Germinal center (tissue), 1 donor: ENCODE results near the gene PARVB.

Experiments used
- DNase-seq: peaks from one replicate; pipeline ENCODE4 v3.0.0; 2012; ENCODE audit warnings: mixed read lengths, low spot score

Gene PARVB

DNA sequence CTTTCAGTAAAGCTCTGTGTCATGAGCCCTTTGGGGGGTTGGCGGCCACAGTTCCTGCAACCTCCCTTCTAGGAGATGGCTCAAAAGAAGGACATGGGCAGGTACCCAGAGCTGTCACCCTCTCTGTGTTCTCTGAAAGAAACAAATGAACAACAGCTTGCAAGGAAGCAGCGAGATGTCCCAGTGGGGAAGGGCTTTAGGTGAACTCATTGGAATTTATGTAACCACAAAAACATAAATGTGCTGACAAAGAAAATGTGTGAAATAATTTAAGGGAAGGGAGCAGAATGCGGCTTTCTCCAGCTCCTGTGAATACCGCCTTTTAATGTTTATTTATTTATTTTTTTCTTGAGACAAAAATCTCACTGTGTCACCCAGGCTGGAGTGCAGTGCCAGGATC is 159.9 kb downstream of the PARVB start:
- DNase-seq: no peak

DNA sequence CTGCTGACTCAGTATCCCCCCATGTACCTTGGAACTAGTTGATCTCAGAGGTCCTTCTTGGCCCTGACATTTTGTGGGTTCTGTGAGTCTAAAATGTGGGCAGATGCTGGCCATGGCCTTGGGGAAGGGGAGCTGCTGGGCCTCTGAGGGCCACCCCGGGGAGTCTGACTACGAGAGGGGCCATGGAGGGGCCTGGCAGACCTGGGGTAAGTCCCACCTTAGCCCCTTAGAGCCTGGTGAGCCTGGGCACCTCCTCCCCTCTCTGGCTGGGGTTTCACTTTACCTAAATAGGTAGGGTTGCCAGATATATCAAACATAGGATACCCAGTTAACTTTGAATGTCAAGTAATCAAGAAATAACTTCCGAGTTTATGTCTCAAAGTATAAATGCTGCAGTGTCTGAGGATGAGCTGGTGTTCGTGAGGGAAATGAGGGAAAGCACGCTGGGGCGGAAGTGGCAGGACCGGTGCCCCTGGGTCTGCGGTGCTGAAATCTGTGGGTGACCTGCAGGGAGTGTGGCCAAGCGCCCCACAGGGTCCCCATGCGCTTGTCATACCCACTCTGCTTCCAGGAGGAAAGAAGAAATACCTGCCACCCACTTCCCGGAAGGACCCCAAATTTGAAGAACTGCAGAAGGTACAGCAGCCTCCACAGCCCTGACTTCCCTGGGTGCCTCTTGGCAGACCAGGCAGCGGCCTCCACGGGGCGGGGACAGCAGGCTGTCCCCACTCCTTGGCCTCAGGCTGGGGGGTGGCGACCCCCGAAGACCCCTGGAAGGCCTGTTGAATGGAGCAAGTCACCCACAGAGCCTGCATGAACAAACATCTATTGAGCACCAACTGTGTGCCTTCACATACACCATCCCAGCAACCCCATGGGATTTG is 161.4 kb downstream of the PARVB start:
- no peak for DNase-seq

DNA sequence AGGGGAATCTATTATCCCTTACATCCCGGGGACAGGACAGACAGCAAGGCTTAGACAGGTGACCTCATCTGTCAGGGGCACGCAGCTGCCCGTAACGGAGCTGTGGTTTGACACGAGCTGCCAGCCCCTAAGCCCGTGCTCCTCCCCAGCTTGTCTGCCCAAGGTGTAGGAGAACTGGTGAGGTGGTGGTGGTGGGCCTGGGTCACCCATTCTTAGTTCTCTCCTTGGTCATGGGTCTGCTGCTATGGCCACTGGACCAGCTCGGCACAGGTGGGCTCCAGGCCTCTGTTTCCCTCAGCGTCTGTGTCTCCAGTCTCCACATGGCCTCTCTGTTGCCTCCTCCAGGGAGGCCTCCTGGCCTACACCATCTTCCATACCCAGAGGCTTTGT is 162.0 kb downstream of the PARVB start:
- no peak for DNase-seq

DNA sequence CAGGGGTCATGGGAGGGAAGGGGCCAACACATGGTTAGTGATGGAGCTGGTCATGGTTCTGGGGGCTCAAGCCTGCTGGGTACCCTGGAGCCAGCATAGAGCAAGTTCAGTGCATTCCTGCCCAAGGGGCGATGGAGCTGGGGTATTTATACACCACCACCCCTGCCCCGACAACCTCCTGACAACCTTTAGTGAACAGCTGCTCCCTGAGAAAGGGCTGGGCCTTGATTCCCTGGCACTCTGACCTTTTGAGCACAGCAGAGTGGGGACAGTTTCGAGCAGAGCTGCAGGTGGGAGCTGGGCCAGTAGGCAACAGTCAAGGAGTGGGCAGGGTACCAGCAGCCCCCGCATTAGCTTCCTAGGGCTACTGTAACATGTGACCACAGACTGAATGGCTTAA is 162.6 kb downstream of the PARVB start:
- no peak for DNase-seq

DNA sequence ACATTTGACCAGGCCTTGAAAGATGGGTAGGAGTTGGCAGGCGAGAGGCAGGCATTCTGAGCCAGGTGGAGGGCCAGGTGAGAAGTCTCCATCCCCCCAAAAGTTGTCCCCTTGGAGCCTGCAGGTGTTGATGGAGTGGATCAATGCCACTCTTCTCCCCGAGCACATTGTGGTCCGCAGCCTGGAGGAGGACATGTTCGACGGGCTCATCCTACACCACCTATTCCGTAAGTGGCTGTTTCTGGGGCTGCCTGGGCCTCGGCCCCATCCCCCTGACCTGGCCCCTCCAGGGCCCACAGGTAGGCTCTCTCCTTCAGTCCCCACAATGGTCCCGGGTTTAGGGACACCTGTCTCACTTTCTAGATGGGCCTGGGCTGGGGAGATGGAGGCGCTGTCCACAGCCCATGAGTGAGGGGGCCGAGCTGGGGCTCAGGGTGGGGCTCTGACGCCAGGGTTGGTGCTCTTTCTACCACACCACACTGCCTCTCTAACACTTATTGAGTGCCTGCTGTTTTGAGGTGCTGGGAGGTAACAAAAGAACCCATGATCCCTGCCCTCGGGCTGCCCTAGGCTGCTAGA is 163.6 kb downstream of the PARVB start:
- DNase-seq: no peak

DNA sequence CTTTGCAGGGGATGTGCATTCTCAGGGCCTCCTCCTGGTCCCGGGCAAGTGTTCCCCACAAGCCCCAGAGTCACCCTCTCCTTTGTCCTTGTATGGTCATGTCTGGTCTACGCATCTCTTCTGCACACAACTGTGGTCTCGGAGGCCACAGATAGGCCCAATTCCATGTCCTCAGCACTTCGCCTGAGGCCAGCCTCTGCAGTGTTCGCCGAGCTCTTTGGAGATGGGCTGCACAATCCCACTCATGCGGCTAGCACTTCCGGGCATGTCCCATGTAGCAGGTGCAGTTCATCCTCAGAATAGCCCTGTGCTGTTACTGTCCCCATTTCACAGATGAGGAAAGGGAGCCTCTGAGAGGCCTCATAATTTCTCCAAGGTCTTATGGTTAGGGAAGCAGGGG is 164.2 kb downstream of the PARVB start:
- DNase-seq: no peak

DNA sequence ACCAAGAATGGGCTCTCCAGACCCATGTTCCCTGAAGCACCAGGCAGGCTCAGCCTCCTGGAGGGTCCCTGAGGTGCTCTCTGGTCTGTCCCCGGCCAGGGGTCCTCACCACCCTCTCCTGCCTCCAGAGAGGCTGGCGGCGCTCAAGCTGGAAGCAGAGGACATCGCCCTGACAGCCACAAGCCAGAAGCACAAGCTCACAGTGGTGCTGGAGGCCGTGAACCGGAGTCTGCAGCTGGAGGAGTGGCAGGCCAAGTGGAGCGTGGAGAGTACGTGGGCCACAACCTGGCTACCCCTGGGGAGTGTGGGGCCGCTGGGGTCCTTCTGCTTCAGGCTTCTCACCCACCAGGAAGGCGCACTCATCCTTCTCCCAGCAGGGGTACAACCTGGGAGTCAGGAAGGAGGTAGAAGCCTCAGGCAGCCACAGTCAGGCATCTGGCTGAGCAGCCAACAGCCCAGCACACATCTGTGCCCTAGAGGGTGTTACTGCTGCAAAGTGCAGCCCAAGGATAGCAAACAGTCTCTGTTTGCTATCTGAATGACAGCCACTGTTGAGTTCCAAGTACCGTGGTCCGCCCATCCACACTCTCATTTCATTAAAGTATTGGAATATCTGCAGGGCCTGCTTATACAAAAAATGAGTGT is 165.0 kb downstream of the PARVB start:
- no peak for DNase-seq

DNA sequence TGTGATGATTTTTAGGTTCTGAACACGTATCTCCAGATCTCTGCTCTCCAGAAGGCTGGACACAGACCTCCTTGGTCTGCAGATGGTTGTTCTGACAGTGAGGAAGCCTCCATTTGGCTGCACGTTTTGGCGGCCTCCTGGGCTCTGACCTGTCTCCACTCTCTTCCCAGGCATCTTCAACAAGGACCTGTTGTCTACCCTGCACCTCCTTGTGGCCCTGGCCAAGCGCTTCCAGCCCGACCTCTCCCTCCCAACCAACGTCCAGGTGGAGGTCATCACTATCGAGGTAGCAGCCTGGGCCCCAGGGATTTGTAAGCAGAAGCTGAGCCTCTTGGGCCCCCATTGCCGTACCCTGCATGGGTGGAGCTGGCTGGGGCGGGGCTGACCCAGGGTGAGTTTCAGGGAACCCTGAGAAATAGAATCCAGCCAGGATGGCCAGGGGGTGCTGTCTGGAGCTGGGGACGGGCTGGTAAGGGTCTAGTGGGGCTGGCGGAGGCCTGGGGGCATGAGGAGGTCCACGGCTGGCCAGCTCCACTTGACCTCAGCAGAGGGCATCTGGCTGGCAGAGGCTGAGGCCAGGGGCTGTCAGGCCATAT is 166.4 kb downstream of the PARVB start:
- no peak for DNase-seq

DNA sequence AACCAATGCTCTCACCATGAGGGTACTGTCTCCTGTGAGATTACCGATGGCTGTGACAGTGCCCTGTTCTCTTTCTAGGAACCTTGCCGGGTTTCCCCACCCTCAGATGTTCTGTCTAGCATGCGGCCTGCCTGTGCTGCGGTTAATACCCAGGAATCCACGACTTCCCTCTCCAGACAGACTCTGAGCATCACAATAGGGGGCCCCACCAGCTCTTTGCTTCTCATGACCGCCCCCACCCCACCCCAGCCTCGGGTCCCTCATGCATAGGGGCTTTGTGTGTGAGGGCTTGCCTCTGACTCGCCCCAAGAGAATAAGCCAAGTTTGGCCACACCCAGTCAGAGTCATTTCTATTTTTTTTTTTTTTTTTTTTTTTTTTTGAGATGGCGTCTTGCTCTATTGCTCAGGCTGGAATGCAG is 166.9 kb downstream of the PARVB start:
- DNase-seq: peak; percentile 60

DNA sequence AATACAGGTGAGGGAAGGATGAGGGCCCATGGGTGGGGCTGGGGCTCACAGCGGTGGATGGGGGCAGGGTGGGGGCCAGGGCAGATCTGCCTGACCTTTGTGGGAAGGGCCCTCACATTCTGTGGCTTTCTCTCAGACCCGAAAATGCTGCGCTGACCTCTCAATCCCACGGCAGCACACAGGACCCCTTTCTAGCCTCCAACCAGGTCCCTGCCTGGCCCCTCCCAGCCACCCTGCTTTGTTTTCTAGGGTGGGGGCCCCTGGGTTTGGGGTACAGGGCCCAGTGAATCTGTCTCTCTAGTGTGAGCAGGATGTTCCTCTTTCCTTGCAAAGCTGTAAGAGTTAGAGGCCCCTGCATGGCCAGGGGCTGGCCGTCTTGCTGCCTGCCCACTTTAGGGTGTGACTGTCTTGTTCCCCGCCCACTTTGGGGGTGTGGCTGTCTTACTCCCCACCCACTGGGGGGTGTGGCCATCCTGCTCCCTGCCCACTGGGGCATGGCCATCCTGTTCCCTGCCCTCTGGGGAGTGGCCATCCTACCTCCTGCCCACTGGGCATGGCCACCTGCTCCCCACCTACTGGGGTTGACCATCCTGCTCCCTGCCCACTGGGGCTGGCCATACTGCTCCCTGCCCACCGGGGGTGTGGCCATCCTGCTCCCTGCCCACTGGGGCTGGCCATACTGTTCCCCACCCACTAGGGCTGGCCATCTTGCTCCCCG is 168.2 kb downstream of the PARVB start:
- no peak for DNase-seq

DNA sequence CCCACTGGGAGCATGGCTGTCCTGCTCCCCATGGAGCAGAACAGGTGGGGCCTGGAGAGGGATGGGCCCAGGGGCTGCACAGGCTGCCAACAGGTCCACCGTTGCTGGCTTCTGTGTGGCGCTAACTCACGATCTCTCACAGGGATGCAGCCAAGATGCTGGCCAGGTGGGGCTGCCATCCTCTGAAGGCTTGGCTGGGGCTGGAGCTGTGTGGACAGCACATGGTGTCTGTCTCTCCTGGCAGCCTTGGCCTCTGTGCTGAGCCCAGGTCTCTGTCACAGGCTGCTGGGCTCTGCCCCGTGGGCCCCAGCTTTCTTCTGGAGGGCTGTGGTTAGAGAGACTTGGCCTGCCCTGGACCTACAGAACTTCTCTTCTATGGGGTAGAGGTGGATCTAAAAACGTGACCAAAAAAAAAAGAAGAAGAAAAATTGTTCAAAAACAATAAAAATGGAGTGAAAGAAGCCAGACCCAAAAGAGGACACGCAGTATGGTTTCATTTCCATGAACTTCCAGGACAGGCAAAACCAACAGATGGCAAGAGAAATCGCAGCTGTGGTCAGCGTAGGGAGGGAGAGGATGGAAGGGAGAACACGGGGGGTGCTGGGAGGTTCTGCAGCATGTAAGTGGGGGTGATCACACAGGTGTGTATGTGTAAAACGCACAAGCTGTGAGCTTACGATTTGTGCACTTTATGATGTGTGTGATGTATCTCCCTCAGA is 168.9 kb downstream of the PARVB start:
- no peak for DNase-seq

DNA sequence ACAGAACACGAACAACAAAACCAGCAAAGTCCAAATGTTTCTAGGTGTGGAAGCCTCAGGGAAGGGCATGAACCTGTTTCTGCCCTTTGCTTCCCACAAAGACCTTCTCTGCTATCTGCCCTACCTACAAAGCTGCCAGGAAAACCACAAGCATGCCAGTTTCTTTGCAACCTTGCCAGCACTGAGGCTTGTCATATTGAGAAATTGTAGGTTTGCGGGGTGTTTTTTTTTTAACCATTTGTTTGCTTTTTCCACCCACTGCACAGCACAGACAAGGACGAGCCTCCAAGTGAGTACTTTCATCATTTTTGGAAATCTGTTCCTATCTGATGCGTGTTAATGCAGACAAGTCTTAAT is 169.4 kb downstream of the PARVB start:
- DNase-seq: no peak

DNA sequence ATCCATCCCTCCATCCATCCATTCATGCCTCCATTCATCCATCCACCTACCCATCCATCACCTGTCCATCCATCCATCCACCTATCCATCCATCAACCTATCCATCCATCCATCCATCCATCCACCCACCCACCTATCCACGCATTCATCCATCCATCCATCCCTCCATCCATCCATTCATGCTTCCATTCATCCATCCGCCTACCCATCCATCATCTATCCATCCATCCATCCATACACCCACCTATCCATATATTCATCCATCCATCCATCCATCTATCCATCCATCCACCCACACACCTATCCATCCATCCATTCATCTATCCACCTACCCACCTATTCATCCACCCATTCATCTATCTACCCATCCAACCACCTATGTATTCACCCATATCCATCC is 170.5 kb downstream of the PARVB start:
- DNase-seq: no peak

DNA sequence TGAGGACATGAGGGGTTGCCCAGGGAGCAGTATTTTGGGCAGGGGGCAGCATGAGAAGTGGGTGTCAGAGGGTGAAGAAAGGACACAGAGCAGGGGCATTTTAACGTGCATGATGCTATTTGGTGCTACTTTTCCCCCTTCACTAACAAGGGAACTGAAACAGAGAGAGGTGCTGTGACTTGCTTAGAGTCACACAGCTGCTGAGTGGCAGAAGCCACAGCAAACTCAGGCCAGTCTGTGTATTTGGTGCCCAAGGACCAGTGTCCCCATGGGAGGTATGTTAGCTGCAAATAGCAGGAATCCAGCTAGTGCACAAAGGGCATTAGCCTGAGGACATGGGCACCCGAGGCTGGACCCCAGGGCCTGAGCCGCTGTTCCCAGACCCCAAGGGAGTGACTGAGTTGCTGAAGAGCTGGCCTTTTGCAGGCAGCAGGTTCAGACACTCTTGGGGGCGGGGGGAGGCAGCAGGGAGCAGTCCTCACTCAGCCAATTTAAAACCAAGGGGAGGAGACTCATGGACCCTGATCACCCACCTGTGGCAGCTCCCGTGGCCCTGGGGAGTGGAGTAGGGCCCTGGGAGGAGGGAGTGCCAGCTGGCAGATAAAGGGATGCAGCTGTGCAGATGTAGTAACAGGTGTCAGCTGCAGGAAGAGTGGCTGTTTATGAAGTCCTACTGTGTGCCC is 171.2 kb downstream of the PARVB start:
- no peak for DNase-seq

DNA sequence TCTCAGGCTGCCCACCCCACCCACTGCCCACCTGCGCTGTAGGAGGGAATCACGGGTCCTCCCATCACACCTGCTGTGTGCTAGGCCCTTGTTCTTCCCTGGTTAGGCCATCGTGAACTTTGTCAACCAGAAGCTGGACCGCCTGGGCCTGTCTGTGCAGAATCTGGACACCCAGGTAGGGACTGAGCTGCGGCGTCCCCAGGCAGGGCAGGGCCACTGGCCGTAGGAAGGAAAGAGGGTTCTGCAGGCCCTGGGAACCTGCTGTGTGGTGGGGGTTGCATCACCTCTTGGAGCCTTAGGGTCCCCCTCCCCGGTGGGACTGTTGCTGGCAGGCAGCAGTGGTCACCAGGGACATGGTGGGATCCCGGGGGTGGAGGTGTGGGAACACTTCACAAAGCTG is 172.1 kb downstream of the PARVB start:
- DNase-seq: no peak

DNA sequence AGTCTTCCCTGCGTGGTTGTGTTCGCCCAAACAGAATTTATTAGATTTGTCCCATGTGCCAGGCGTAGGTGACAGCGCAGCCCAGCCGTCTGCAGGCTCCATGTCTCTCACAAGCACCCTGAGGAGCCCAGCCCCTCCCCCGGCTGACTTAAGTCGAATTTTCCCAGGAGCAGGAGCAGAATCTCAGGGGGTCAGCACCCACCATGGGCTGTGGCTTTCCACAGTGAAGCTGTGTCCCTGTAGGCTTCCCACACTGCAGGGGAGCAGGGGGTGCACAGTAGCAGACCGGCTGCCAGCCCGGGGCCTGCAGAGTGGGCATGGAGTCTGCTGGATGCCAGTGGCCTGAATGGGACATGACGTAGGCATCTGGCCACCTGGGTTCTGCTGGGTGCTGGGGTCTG is 172.6 kb downstream of the PARVB start:
- DNase-seq: no peak

DNA sequence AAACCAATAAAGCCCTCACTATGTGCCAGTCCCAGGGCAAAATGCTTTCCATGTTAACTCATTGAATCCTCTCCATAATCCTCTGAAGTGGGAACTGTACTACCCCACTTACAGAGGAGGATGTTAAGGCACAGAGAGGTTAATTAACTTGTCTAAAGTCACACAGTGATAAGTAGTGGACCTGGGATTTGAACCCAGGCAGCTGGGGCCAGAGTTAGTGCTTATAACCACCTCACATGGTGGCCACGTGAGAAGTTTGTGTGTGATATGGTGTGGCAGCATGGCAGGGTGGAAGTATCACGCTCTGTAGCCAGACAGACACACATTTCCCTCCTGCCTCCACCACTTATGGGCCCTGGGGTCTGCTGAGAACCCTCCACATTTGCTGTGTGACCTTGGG is 173.2 kb downstream of the PARVB start:
- no peak for DNase-seq

DNA sequence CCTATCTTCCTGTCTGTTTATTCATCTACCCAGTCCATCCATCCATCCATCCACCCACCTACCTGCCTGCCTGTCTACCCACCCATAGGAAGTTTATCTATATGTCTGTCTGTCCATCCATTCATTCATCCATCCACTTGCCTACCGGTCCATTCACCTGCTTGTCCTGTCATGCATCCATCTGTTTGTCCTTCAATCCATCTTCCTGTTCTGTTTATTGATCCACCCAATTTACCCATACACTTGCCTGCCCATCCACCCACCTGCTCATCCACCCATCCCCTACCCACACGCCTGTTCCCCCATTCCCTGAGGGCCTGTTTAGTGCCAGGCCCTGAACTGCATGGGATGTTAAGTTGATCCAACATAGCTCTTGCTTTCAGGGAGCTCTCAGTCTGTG is 175.1 kb downstream of the PARVB start:
- DNase-seq: no peak

DNA sequence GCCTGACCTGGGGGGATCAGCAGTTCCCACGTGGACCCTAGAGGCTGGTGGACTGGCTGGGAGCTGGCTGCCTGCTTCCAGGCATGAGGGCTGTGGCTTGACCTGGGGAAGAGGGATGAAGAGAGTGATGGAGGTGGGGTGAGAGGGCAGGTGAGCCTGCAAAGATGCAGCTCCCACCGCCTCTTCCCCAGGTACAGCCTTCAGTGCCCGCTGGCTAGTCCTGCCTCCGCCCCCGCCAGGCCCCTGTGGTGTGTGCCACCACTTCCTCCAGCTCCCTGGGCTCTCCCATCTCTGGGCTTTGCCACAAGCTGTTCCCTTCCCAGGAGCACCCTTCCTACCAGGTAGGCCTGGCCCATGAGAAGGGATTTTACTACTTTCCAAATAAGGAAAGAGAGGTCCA is 175.8 kb downstream of the PARVB start:
- DNase-seq: no peak

DNA sequence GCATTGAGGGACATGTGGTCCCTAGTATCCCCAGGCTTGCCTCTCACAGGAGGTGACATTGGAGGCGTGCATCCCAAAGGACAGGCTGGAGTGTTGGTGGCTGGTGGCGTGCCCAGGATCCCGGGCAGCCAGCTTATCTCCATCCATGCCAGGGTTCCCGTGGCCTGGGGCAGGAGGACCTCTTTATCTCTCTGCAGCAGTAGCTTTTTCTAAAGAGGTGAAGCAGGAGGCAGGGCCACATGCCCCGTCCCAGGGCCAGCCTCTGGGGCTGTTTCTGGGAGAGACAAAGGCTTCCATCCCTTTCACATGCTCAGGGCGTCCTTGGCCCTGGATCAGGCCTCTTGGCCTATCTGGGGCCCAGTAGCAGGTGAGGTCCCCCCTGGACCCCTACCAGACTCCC is 176.3 kb downstream of the PARVB start:
- no peak for DNase-seq

DNA sequence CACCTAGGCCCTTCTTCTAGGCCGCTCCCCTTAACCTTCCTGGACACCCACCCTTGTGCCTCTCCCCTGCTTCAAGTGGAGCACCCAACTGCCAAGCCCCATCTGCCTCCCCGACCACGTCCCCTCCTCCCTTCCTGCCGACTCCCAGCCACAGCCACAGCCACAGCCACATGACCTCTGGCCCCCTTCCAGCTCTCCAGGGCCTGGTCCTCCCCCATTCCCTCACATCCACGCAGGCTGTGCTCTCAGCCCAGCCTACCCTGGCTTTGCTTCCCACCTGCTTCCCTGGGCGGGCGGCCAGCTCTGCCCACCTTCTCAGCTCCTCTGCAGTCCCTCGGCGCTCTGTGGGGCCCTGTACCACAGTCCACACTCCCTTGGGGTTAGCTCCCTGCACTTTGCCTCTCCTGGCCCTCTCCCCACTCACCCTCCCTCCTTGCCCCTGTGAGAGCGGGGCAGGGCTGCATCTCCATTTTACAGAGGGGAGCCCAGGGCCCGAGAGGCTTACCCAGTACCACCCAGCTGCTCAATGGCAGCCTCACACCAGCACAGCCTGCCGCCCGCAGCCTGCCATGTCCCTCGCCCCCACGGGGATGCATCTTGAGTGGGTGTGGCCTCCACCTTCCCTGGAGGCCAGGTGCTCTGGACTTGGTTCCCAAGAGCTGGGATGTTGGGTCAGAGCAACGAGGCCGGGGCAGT is 176.9 kb downstream of the PARVB start:
- DNase-seq: no peak
